NOMO-1 (cell line): ENCODE measurements around the gene BMPR2.

Source experiments
- DNase-seq, 2 experiments: peaks; one replicate each; lab custom pipeline; 2025; ENCODE audit not compliant: unreplicated experiment in 2 of 2; lab: John Stamatoyannopoulos, UW

BMPR2 gene

GRCh38 chr2:202588647-202589581 lies 212.8 kb downstream of the BMPR2 start:
- DNase-seq: peak; percentile 64 to 83

DNA sequence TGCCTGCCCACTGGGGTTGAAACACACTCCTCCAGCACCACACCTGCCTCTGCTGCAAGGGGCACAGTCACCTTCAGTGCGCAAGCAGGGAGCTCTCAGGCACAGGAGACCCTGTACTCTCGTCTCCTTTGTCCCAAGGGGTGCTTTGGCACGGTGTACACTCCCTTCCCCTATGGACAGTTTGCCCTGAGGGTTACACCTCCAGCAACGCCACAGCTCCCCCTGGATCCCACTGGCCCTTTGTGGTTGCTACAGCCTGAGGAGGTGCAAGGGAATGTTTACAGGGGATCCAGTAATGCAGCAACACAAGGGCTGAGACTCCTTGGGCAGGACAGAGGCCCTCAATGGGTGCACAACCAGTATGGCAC lies 213.4 kb downstream of the BMPR2 start:
- no peak for DNase-seq

- no peak for DNase-seq
Observed at GRCh38 chr2:202592566-202592965, 216.4 kb downstream of the BMPR2 start.

- DNase-seq: no peak
Observed at GRCh38 chr2:202599105-202599504, 223.0 kb downstream of the BMPR2 start.

DNA sequence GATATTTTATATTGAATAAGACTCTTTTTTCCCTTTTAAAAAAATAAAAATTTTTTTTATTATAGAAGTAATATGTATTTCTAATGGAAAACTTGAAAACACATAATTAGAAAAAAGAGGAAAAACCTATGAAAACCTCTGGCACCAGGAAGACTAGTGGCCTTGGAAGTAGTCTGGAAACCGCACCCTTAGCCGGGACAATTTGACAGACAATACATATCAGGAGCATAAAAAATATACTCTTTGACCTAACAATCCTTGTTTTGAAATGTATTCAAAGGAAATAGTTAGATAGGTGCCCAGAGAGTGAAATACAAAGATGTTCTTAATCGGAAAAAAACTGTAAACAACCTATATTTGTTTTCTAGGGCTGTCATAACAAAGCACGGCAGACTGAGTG lies 223.8 kb downstream of the BMPR2 start:
- DNase-seq: no peak

DNA sequence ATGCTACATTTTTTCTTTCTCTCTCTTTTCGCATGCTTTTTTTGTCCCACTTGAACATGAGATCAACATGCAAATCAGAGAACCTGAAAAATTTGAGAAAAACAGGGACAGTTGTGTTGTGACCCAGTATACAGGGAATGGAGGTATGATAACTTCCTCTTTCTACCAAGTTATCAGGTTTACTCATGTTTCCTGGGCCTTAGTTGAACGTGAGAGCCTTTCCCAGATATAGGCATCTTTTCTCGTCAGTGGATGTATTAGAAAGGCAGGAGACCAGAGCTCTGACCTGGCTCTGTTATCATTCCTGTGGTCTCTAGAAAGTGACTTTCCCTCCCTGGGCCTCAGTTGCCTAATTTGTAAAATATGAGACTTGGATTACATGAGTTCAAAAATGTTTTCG lies 228.6 kb downstream of the BMPR2 start:
- DNase-seq: no peak

GRCh38 chr2:202605174-202605573 lies 229.0 kb downstream of the BMPR2 start:
- DNase-seq: no peak

DNA sequence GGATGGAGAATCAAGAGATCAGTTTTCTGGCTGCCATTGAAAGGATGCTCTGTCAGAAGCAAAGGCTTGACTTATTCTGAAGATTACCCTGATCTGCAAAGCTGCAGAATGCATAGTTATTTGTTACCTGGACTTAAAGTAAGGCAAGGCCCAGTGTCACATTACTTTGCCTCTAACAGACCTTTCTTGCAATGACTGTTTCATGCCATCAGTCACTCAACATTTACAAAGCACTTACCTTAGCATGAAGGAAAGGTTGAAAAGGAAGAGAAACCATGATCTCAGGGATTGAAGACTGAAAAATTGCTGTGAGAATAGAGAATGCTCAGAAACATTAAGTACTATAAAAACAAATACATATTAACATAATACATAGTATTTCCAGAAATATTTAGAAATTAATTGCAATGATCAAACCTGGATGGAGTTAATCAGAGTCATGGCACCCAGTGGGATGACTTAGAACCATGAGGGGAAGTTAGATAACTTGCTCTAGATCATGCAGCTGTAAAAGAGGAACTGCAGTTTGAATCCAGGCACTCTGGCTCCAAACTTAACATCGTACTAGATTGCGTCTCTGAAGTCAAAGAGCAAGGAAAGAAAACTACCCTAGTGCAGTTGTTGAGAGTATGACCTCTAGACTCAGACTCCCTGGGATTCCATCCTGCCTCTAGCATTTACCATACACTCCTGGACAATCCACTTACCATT lies 232.2 kb downstream of the BMPR2 start:
- DNase-seq: peak; percentile 48 to 80

- DNase-seq: peak; percentile 37 to 91
Observed at GRCh38 chr2:202609381-202610145, 233.4 kb downstream of the BMPR2 start.

GRCh38 chr2:202610380-202610779 lies 234.3 kb downstream of the BMPR2 start:
- DNase-seq: no peak

GRCh38 chr2:202612145-202612544 lies 236.0 kb downstream of the BMPR2 start:
- DNase-seq: peak in 1 of 2 experiments; percentile 15

DNA sequence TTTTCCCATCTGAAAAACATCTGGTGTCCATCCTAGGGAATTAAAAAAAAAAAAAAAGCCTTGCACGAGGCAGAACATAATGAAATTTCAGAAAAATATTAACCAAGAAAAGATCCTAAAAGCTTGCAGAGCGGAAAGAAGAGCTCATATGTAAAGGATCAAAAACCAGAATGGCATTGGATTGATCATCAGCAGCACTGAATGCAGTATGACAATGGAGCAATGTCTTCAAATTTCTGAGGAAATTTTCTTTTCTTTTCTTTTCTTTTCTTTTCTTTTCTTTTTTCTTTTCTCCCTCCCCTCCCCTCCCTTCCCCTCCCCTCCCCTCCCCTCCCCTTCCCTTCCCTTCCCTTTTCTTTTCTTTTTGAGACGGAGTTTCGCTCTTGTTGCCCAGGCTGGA lies 237.4 kb downstream of the BMPR2 start:
- DNase-seq: no peak
